C4-2B (cell line): Measurements from ENCODE around the gene KCNT1.

Source experiments
- CTCF ChIP-seq: fragments of 450-650 bp; conservative IDR thresholded peaks from 2 replicates; pipeline ENCODE4 v1.5.1; 2017; ENCODE audit warnings: mild to moderate bottlenecking
- ZFX ChIP-seq: fragments of 450-650 bp; IDR thresholded peaks from 2 replicates; pipeline ENCODE4 v1.6.1; 2017

GRCh38 chr9:135665795-135666189 lies 36.2 kb upstream of the KCNT1 start:
- TF ChIP-seq CTCF (no peak), ZFX (no peak)
